Measurements from ENCODE around the gene TXNDC12.
A peak's percentile ranks its signal among the peaks of the same experiment; 100 is the strongest.

DNA sequence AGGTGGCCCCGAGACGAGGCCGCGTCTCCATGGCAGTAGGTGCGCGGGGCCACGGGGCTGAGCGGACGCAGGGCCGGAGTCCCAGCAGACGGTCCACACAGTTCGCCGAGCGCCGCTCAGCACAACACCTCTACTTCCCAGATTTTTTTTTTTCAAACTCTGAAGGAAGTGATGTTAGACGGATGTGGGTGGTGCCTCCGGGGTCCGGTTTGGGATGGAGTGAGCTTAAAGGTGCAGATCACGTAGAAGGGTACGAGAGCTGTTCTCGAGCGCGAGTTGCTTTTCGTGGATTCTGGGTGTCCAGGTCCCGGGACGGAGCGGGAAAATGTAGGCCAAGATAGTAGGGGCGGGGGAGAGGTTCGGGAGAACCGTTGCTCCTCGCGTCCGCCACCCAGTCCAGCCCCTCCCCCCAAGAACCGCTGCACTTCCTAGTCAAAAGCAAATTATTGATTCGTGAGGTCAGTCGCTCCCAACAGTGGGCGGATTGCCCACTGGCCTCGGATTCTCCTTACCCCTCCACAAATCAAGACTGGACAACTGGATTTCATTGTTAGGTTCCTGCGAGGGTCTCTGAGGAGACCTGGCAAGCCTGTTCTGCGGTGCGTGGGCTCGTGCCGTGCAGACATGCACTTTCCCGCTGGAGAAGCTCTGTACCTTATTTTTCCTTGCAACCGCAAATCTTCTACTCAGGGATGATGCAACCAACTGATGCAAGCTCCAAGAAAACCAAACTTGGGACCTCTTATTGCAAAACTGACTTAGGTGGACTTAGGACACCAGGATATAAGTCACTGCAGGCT is at the start of gene TXNDC12:
- TF ChIP-seq POLR2AphosphoS5 (IDR thresholded peaks at IDR 0.05; ENCODE audit: borderline replicate concordance, low read depth, low read length): peak; percentile 94
- TF ChIP-seq FOXP2 (optimal IDR thresholded peaks at IDR 0.05; ENCODE audit: control extremely low read depth, extremely low read length, insufficient read depth): no peak
- no peak for TF ChIP-seq EZH2 (IDR thresholded peaks at IDR 0.05)

Measured in SK-N-MC (cell line).